Common myeloid progenitor, CD34-positive (primary cell): Measurements from ENCODE around the gene LAD1.
A peak's percentile ranks its signal among the peaks of the same experiment; 100 is the strongest.

Source experiments
- CTCF ChIA-PET: fragments of 350-600 bp; sonication (Branson Sonifier 250); formaldehyde crosslinking; loops from one replicate; lab custom pipeline; 2021; ENCODE audit warnings: antibody characterized with exemption; lab: Charles Lee
- POLR2A ChIA-PET: fragments of 350-600 bp; sonication (Branson Sonifier 250); formaldehyde crosslinking; loops from one replicate; lab custom pipeline; 2021; ENCODE audit warnings: antibody characterized with exemption; lab: Charles Lee
- DNase-seq, 3 donors: peaks; one replicate each; pipeline versions ENCODE4 v3.0.0 to v3.0.0-alpha.2; 2013
- H3K27ac ChIP-seq, 2 experiments: 1 replicate in 1 of 2; 2 replicates in 1 of 2; pipeline ENCODE4 v1.7.0; 2013; ENCODE audit warnings: inconsistent platforms in 2 of 2, low read length in 2 of 2, mild to moderate bottlenecking in 2 of 2, low read depth in 1 of 2, moderate library complexity in 1 of 2; ENCODE audit not compliant: severe bottlenecking in 2 of 2, insufficient read depth in 1 of 2, poor library complexity in 1 of 2
- H3K27me3 ChIP-seq, 5 experiments: replicated peaks in 2 of 5; 1 replicate in 3 of 5; 2 replicates in 2 of 5; pipeline versions ENCODE4 v1.6.1 to v1.7.0; 2013; ENCODE audit warnings: low read length in 4 of 5, mild to moderate bottlenecking in 2 of 5, moderate library complexity in 2 of 5, inconsistent platforms in 1 of 5; ENCODE audit not compliant: insufficient read depth in 5 of 5, control insufficient read depth in 4 of 5
- H3K36me3 ChIP-seq, 4 experiments: 1 replicate in 2 of 4; 2 replicates in 2 of 4; pipeline versions ENCODE4 v1.6.1 to v1.7.0; 2013; ENCODE audit warnings: low read length in 3 of 4, control low read depth in 1 of 4, mild to moderate bottlenecking in 1 of 4; ENCODE audit not compliant: control insufficient read depth in 4 of 4, insufficient read depth in 4 of 4
- H3K4me1 ChIP-seq, 4 experiments: 1 replicate in 3 of 4; 2 replicates in 1 of 4; pipeline versions ENCODE4 v1.6.1 to v1.7.1; 2013; ENCODE audit warnings: low read length in 3 of 4, mild to moderate bottlenecking in 3 of 4, control low read depth in 1 of 4, inconsistent platforms in 1 of 4, moderate library complexity in 1 of 4; ENCODE audit not compliant: control insufficient read depth in 4 of 4, insufficient read depth in 4 of 4; ENCODE audit errors: control extremely low read depth in 1 of 4
- H3K4me3 ChIP-seq, 7 experiments: 1 replicate in 4 of 7; 2 replicates in 3 of 7; pipeline versions ENCODE4 v1.5.1 to v1.7.0; 2013; ENCODE audit warnings: mild to moderate bottlenecking in 7 of 7, low read length in 6 of 7, moderate library complexity in 6 of 7, inconsistent platforms in 2 of 7, low read depth in 2 of 7, control low read depth in 1 of 7; ENCODE audit not compliant: insufficient read depth in 4 of 7, control insufficient read depth in 1 of 7; ENCODE audit errors: extremely low read depth in 1 of 7
- H3K9me3 ChIP-seq, 5 experiments: 1 replicate in 4 of 5; 2 replicates in 1 of 5; pipeline versions ENCODE4 v1.6.1 to v1.7.1; 2013; ENCODE audit warnings: low read length in 4 of 5, mild to moderate bottlenecking in 2 of 5, inconsistent platforms in 1 of 5, low read depth in 1 of 5, moderate library complexity in 1 of 5; ENCODE audit not compliant: control insufficient read depth in 4 of 5, insufficient read depth in 2 of 5; ENCODE audit errors: control extremely low read depth in 1 of 5
- WGBS: methylation state at CpG from one replicate; pipeline ENCODE4 v1.1.5; 2013; ENCODE audit not compliant: insufficient coverage; 5-methylcytosine and 5-hydroxymethylcytosine counted together

LAD1 gene

GRCh38 chr1:201404055-201404454 lies 4.9 kb upstream of the LAD1 start:
- H3K4me3 ChIP-seq = no peak overlapping the region
- H3K27ac ChIP-seq = no peak overlapping the region
- CTCF ChIA-PET = interaction anchor here (0.5 to 4.1 kb wide), 3 partner anchors 10 to 241 kb away, joined by 3 to 14 read pairs (median 4); no protein-coding TSS in a partner anchor
- no peaks in the 10 kb centered on the region for H3K36me3 ChIP-seq
- WGBS = 15% methylated on average over 2 of the region's 7 CpGs
- peaks cover 12 to 54% (median 26%) of the 10 kb centered on the region in 5 experiments for H3K27me3 ChIP-seq
- POLR2A ChIA-PET = no interaction called here
- peaks cover 0 to 6% (median 3%) of the 10 kb centered on the region in 4 experiments for H3K4me1 ChIP-seq
- H3K9me3 ChIP-seq = no peaks in the 10 kb centered on the region
- DNase-seq = peak in 1 of 3 donors; percentile 22

GRCh38 chr1:201403359-201403758 lies 4.2 kb upstream of the LAD1 start:
- Histone ChIP-seq H3K4me1 (peaks cover 0 to 6% (median 3%) of the 10 kb centered on the region in 4 experiments), H3K27ac (no peak overlapping the region), H3K36me3 (no peaks in the 10 kb centered on the region), H3K9me3 (no peaks in the 10 kb centered on the region), H3K4me3 (no peak overlapping the region), H3K27me3 (peaks cover 12 to 61% (median 30%) of the 10 kb centered on the region in 5 experiments)
- 100% methylated on average over 1 of the region's 1 CpG for WGBS
- ChIA-PET POLR2A (no interaction called here), CTCF (interaction anchor here (0.5 to 1.6 kb wide), 3 partner anchors 9 to 240 kb away, joined by 3 to 4 read pairs (median 3); no protein-coding TSS in a partner anchor)
- DNase-seq = no peak

- POLR2A ChIA-PET = no interaction called here
- CTCF ChIA-PET = interaction anchor here (1.1 to 1.3 kb wide), 3 partner anchors 8 to 80 kb away, joined by 3 read pairs; no protein-coding TSS in a partner anchor
- Histone ChIP-seq H3K36me3 (no peaks in the 10 kb centered on the region), H3K4me3 (no peak overlapping the region), H3K27me3 (peaks cover 12 to 76% (median 35%) of the 10 kb centered on the region in 5 experiments), H3K9me3 (no peaks in the 10 kb centered on the region), H3K4me1 (peaks cover 0 to 6% (median 3%) of the 10 kb centered on the region in 4 experiments), H3K27ac (no peak overlapping the region)
- 80% methylated on average over 1 of the region's 2 CpGs for WGBS
- no peak for DNase-seq
Measured at GRCh38 chr1:201401700-201402099, 2.6 kb upstream of the LAD1 start.

- no peak for DNase-seq
- ChIA-PET POLR2A (no interaction called here), CTCF (interaction anchor here (0.9 to 2.1 kb wide), 4 partner anchors 9 to 15 kb away, joined by 3 to 8 read pairs (median 4); no protein-coding TSS in a partner anchor)
- Histone ChIP-seq H3K36me3 (no peaks in the 10 kb centered on the region), H3K4me1 (peaks cover 0 to 6% (median 3%) of the 10 kb centered on the region in 4 experiments), H3K4me3 (no peak overlapping the region), H3K27me3 (peaks cover 12 to 76% (median 39%) of the 10 kb centered on the region in 5 experiments), H3K27ac (no peak overlapping the region), H3K9me3 (no peaks in the 10 kb centered on the region)
- 100% methylated on average over 1 of the region's 2 CpGs for WGBS
Measured at GRCh38 chr1:201400852-201401230, 1.7 kb upstream of the LAD1 start.

GRCh38 chr1:201400212-201400851 lies 1.2 kb upstream of the LAD1 start:
- H3K27me3 ChIP-seq = peaks cover 12 to 76% (median 39%) of the 10 kb centered on the region in 5 experiments
- POLR2A ChIA-PET = no interaction called here
- H3K27ac ChIP-seq = no peak overlapping the region
- H3K9me3 ChIP-seq = no peaks in the 10 kb centered on the region
- H3K4me1 ChIP-seq = peaks cover 0 to 6% (median 3%) of the 10 kb centered on the region in 4 experiments
- no peak overlapping the region for H3K4me3 ChIP-seq
- DNase-seq = no peak
- 94% methylated on average over 9 of the region's 11 CpGs for WGBS
- no peaks in the 10 kb centered on the region for H3K36me3 ChIP-seq
- CTCF ChIA-PET = interaction anchor here (0.9 to 2.1 kb wide), 3 partner anchors 10 to 15 kb away, joined by 3 to 8 read pairs (median 5); no protein-coding TSS in a partner anchor

GRCh38 chr1:201399352-201400126 lies 415 bp upstream of the LAD1 start:
- H3K36me3 ChIP-seq = no peaks in the 10 kb centered on the region
- CTCF ChIA-PET = interaction anchor here (2.1 kb wide), 1 partner anchor 11 kb away, joined by 8 read pairs; no protein-coding TSS in a partner anchor
- 3% methylated on average over 59 of the region's 62 CpGs for WGBS
- peaks cover 12 to 70% (median 40%) of the 10 kb centered on the region in 5 experiments for H3K27me3 ChIP-seq
- POLR2A ChIA-PET = no interaction called here
- H3K9me3 ChIP-seq = no peaks in the 10 kb centered on the region
- H3K27ac ChIP-seq = no peak overlapping the region
- peak in 1 of 3 donors; percentile 11 for DNase-seq
- H3K4me1 ChIP-seq = peaks cover 0 to 6% (median 3%) of the 10 kb centered on the region in 4 experiments
- H3K4me3 ChIP-seq = peak overlapping the region in 3 of 7 experiments; percentile 38 to 57 (median 44)
